Cardiac fibroblast (primary cell): ENCODE data around the gene NDUFAF4.
"Not testable (repeated sequence)": the region's sequence is repeated elsewhere in the genome, so short reads cannot be mapped to it uniquely, and the experiment has no call there.

ENCODE experiments used
- DNase-seq, 2 donors: peaks; one replicate each; pipeline versions ENCODE4 v3.0.0 to v3.0.0-alpha.2; 2010; ENCODE audit warnings: low read depth in 2 of 2
- H3K4me3 ChIP-seq, 2 donors: replicated peaks in 1 of 2; 1 replicate in 1 of 2; 2 replicates in 1 of 2; pipeline ENCODE4 v1.5.1; 2011; ENCODE audit warnings: low read depth in 2 of 2, low read length in 2 of 2, mild to moderate bottlenecking in 2 of 2, moderate library complexity in 1 of 2
- CTCF ChIP-seq: IDR thresholded peaks from one replicate; pipeline ENCODE4 v1.5.1; 2011; ENCODE audit warnings: low read depth, mild to moderate bottlenecking, low read length, inconsistent platforms

Gene NDUFAF4

GRCh38 chr6:96900873-96901272 lies 3.2 kb upstream of the NDUFAF4 start:
- H3K4me3 ChIP-seq = no peak overlapping the region
- TF ChIP-seq CTCF = no peak
- no peak for DNase-seq

- TF ChIP-seq CTCF = no peak
- peak in 1 of 2 donors; percentile 7 for DNase-seq
- no peak overlapping the region for H3K4me3 ChIP-seq
Measured at GRCh38 chr6:96899451-96899998, 1.8 kb upstream of the NDUFAF4 start.

GRCh38 chr6:96899019-96899418 lies 1.3 kb upstream of the NDUFAF4 start:
- H3K4me3 ChIP-seq = peak overlapping the region in 1 of 2 donors; percentile 83
- peak; percentile 61 to 74 for DNase-seq
- TF ChIP-seq CTCF = peak; percentile 26

- TF ChIP-seq CTCF = no peak
- peak; percentile 40 to 54 for DNase-seq
- H3K4me3 ChIP-seq = peak overlapping the region; percentile 78 to 83
Measured at GRCh38 chr6:96898241-96898851, 655 bp upstream of the NDUFAF4 start.

- TF ChIP-seq CTCF = no peak
- no peak for DNase-seq
- H3K4me3 ChIP-seq = no peak overlapping the region
Measured at GRCh38 chr6:96889146-96889545, 8.5 kb downstream of the NDUFAF4 start.

GRCh38 chr6:96888745-96889144 lies 8.9 kb downstream of the NDUFAF4 start:
- no peak overlapping the region for H3K4me3 ChIP-seq
- no peak for TF ChIP-seq CTCF

GRCh38 chr6:96886519-96886918 lies 11.2 kb downstream of the NDUFAF4 start:
- DNase-seq = no peak
- no peak overlapping the region for H3K4me3 ChIP-seq
- no peak for TF ChIP-seq CTCF

More at GRCh38 chr6:96888745-96889144, 8.9 kb downstream of the NDUFAF4 start:
- no peak for DNase-seq

GRCh38 chr6:96885187-96885631 lies 12.5 kb downstream of the NDUFAF4 start:
- DNase-seq = peak in 1 of 2 donors; percentile 3
- H3K4me3 ChIP-seq = not testable (repeated sequence)
